K562 (cell line): Measurements from ENCODE around the gene LAMTOR1. TPM values are rescaled to one million over a fixed set of nuclear protein-coding genes. Genes with fewer than 3 reads are reported as not detected.

Experiments used
- BCOR ChIP-seq: fragments of 450-650 bp; IDR thresholded peaks from 2 replicates; pipeline ENCODE4 v1.6.1; 2016
- E2F8 ChIP-seq: fragments of 450-650 bp; IDR thresholded peaks from 2 replicates; pipeline ENCODE4 v1.7.1; 2018; ENCODE audit warnings: mild to moderate bottlenecking, low read depth; ENCODE audit not compliant: partially characterized antibody
- E4F1 ChIP-seq: fragments of 250-450 bp; sonication (Bioruptor Pico); IDR thresholded peaks from 2 replicates; pipeline ENCODE4 v1.5.0; 2021; ENCODE audit warnings: mild to moderate bottlenecking, borderline replicate concordance
- IFI16 ChIP-seq: fragments of 250-450 bp; sonication (Bioruptor Pico); IDR thresholded peaks from 2 replicates; pipeline ENCODE4 v2.1.2; 2022; ENCODE audit warnings: mild to moderate bottlenecking, inconsistent platforms
- IRF1 ChIP-seq: sonication (generic); formaldehyde crosslinking; IDR thresholded peaks from 2 replicates; pipeline ENCODE4 v1.8.0; 2022; ENCODE audit warnings: missing genetic modification reagents, mild to moderate bottlenecking, borderline replicate concordance
- NELFE ChIP-seq: IDR thresholded peaks from 2 replicates; pipeline ENCODE4 v1.6.1; 2011; ENCODE audit warnings: mild to moderate bottlenecking; ENCODE audit not compliant: insufficient read depth, insufficient read length
- NFXL1 ChIP-seq: fragments of 450-650 bp; formaldehyde crosslinking; IDR thresholded peaks from 2 replicates; pipeline ENCODE4 v1.4.0; 2021; ENCODE audit warnings: mild to moderate bottlenecking
- POLR3G ChIP-seq: IDR thresholded peaks from 2 replicates; pipeline ENCODE4 v1.6.1; 2011; ENCODE audit not compliant: insufficient read length, insufficient replicate concordance; ENCODE audit errors: extremely low read depth
- RNF2 ChIP-seq: sonication (generic); IDR thresholded peaks from 2 replicates; pipeline ENCODE4 v1.6.1; 2016
- STAT6 ChIP-seq: sonication (generic); formaldehyde crosslinking; IDR thresholded peaks from 2 replicates; pipeline ENCODE4 v1.8.1; 2023; ENCODE audit warnings: mild to moderate bottlenecking, missing genetic modification reagents
- TCF3 ChIP-seq: sonication (generic); formaldehyde crosslinking; IDR thresholded peaks from 2 replicates; pipeline ENCODE4 v1.4.0; 2020; ENCODE audit warnings: mild to moderate bottlenecking, missing genetic modification reagents
- THAP12 ChIP-seq: fragments of 250-450 bp; sonication (Bioruptor Pico); IDR thresholded peaks from 2 replicates; pipeline ENCODE4 v1.9.0; 2021; ENCODE audit warnings: mild to moderate bottlenecking, inconsistent platforms
- ZNF174 ChIP-seq: fragments of 250-450 bp; sonication (Bioruptor Pico); IDR thresholded peaks from 2 replicates; pipeline ENCODE4 v1.4.0; 2020; ENCODE audit warnings: mild to moderate bottlenecking
- ZNF655 ChIP-seq: fragments of 250-450 bp; sonication (Bioruptor Pico); IDR thresholded peaks from 2 replicates; pipeline ENCODE4 v1.5.0; 2021
- polyA plus RNA-seq, 8 experiments: library from polyadenylated mRNA; depleted of rRNA in 4 of 8; stranded (reverse) in 5 of 8; unstranded in 3 of 8; fragments of >200 nt; fragmentation: Nextera tagmentation in 2 of 8; fragmentation: Illumina TruSeq in 1 of 8; extraction: Ambion mirVana in 2 of 8; extraction: Trizol in 1 of 8; gene quantifications; 2 replicates each; pipeline versions ENCODE4 v1.2.1 to v1.2.3, GENCODE V29; 2011 to 2014; ENCODE audit warnings: inconsistent platforms in 1 of 8, missing spikeins in 1 of 8
- total RNA-seq, 7 experiments: library from RNA; depleted of rRNA in 6 of 7; stranded (reverse); fragments of >200 nt in 6 of 7; fragmentation: Illumina TruSeq in 2 of 7; extraction: Trizol in 2 of 7; gene quantifications; 2 replicates each; pipeline versions ENCODE4 v1.2.1 to v1.2.3, GENCODE V29; 2011 to 2021; ENCODE audit warnings: low replicate concordance in 1 of 7

LAMTOR1 gene
- total and polyA plus RNA-seq, 9 of the 15 experiments (the other 6 are each of a cell fraction or from before 2014, with no cell fraction given), result 62.6 to 104 (median 85.3) TPM

- TF ChIP-seq STAT6 (CRISPR knock-in tag), result no peak
- TF ChIP-seq THAP12 (CRISPR knock-in tag), result peak; percentile 38; the same call in 1 of the 2 replicates
- no peak for TF ChIP-seq ZNF655 (CRISPR knock-in tag)
- no peak for TF ChIP-seq BCOR
- no peak for TF ChIP-seq ZNF174 (CRISPR knock-in tag)
- no peak for TF ChIP-seq POLR3G
- no peak for TF ChIP-seq NFXL1
- TF ChIP-seq RNF2, result peak; percentile 43; the same call in 1 of the 2 replicates
- no peak for TF ChIP-seq NELFE
- peak; percentile 79 for TF ChIP-seq E2F8
- no peak for TF ChIP-seq TCF3
- TF ChIP-seq E4F1 (CRISPR knock-in tag), result no peak
- no peak for TF ChIP-seq IFI16 (CRISPR knock-in tag)
- TF ChIP-seq IRF1, result no peak
Observed at GRCh38 chr11:72080326-72081183, 22.5 kb downstream of the LAMTOR1 start, which contains the start of the genes LRRC51 and NUMA1 (continued).
